ENCODE results near the gene TBCD. TPM values are rescaled to one million over a fixed set of nuclear protein-coding genes. Genes with fewer than 3 reads are reported as not detected.
A peak's percentile ranks its signal among the peaks of the same experiment; 100 is the strongest.
"Not testable (repeated sequence)": the region's sequence is repeated elsewhere in the genome, so short reads cannot be mapped to it uniquely, and the experiment has no call there.

The TBCD gene
- total RNA-seq, 1 experiment from 2014 or later: 94.6 TPM

DNA sequence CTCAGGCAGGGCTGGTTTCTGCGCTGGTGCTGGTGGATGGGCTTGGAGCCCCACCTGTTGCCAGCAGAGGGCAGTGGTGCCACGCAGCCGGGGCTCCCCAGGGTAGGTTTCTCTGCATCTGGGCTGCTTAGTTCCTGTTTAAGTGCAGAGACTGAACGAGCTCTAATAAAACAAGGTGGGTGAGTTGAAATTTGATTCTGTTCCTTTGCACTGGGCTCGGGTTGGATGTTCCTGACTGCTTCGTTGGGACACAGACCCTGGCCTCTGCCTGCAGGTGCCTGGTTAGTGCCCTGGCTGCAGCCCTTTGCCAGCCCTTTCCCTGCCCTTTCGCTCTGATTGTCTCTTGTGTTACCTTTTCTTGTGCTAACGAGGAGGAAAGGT, 30.0 kb downstream of the TBCD start:
- H3K4me3 Mint-ChIP-seq (ENCODE audit: unreplicated experiment): no peak overlapping the region
- CTCF ChIA-PET: interaction anchor here (0.6 to 2.3 kb wide), 11 partner anchors 55 to 310 kb away, joined by 3 to 30 read pairs (median 6); no protein-coding TSS in a partner anchor
- BruUV-seq (replicated peaks): no TSS peak

DNA sequence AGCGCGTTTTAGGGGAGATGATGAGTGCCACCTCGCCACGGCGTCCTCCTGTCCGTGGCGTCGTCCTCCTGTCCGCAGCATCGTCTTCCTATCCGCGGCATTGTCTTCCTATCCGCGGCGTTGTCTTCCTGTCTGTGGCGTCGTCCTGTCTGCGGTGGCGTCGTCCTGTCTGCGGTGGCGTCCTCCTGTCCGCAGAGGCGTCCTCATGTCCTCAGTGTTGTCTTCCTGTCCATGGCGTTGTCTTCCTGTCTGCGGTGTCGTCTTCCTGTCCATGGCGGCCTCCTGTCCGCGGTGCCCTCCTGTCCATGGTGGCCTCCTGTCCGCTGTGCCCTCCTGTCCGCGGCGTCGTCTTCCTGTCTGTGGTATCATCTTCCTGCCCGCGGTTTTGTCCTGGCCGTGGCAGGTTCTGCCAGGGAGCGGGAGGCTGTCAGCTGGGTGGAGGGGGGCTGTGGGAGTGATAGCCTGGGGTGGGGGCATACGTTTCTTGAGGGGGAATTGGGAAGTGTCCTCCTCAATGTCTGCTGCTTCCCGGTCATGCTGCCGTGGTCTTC, 30.9 kb downstream of the TBCD start:
- Histone ChIP-seq H3K27me3 (replicated peaks; ENCODE audit: control insufficient read depth, insufficient read depth, low read length) (no peaks in the 10 kb centered on the region), H3K4me1 (no peaks in the 10 kb centered on the region), H3K36me3 (ENCODE audit: control insufficient read depth, insufficient read depth, low read length) (peaks cover 3% of the 10 kb centered on the region), H3K9me3 (no peaks in the 10 kb centered on the region), H3K4me3 (ENCODE audit: low read depth, low read length) (no peak overlapping the region)
- Mint-ChIP-seq H3K27me3 (ENCODE audit: insufficient read depth, unreplicated experiment) (no peaks in the 10 kb centered on the region), H3K4me3 (ENCODE audit: unreplicated experiment) (no peak overlapping the region), H3K9me3 (ENCODE audit: unreplicated experiment) (no peaks in the 10 kb centered on the region), H3K4me1 (ENCODE audit: low read depth, unreplicated experiment) (no peaks in the 10 kb centered on the region), H3K36me3 (ENCODE audit: insufficient read depth, unreplicated experiment) (peaks cover 17% of the 10 kb centered on the region), H3K27ac (ENCODE audit: unreplicated experiment) (no peak overlapping the region)
- no TSS peak for BruUV-seq (replicated peaks)
- POLR2A ChIA-PET: no interaction called here
- CTCF ChIA-PET: no interaction called here
- intact Hi-C loops (cut with micrococcal nuclease; ENCODE audit: unreplicated experiment): loop anchor here (1.0 kb wide), 2 partner anchors 131 to 135 kb away; no protein-coding TSS in a partner anchor
- DNase-seq: no peak
- TF ChIP-seq, protein P1, sequence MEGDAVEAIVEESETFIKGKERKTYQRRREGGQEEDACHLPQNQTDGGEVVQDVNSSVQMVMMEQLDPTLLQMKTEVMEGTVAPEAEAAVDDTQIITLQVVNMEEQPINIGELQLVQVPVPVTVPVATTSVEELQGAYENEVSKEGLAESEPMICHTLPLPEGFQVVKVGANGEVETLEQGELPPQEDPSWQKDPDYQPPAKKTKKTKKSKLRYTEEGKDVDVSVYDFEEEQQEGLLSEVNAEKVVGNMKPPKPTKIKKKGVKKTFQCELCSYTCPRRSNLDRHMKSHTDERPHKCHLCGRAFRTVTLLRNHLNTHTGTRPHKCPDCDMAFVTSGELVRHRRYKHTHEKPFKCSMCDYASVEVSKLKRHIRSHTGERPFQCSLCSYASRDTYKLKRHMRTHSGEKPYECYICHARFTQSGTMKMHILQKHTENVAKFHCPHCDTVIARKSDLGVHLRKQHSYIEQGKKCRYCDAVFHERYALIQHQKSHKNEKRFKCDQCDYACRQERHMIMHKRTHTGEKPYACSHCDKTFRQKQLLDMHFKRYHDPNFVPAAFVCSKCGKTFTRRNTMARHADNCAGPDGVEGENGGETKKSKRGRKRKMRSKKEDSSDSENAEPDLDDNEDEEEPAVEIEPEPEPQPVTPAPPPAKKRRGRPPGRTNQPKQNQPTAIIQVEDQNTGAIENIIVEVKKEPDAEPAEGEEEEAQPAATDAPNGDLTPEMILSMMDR (IDR thresholded peaks at IDR 0.05; ENCODE audit: insufficient read depth in 1 of 2, low read depth in 1 of 2, low read length in 1 of 2, severe bottlenecking in 1 of 2, unreplicated experiment in 1 of 2): no peak

More for the DNA sequence above, 30.0 kb downstream of the TBCD start:
- Mint-ChIP-seq H3K27ac (ENCODE audit: unreplicated experiment) (no peak overlapping the region), H3K27me3 (ENCODE audit: insufficient read depth, unreplicated experiment) (no peaks in the 10 kb centered on the region), H3K4me1 (ENCODE audit: low read depth, unreplicated experiment) (no peaks in the 10 kb centered on the region), H3K36me3 (ENCODE audit: insufficient read depth, unreplicated experiment) (peaks cover 14% of the 10 kb centered on the region), H3K9me3 (ENCODE audit: unreplicated experiment) (no peaks in the 10 kb centered on the region)
- Histone ChIP-seq H3K9me3 (no peaks in the 10 kb centered on the region), H3K27me3 (replicated peaks; ENCODE audit: control insufficient read depth, insufficient read depth, low read length) (no peaks in the 10 kb centered on the region), H3K4me1 (no peaks in the 10 kb centered on the region), H3K4me3 (ENCODE audit: low read depth, low read length) (no peak overlapping the region), H3K36me3 (ENCODE audit: control insufficient read depth, insufficient read depth, low read length) (peaks cover 3% of the 10 kb centered on the region)
- TF ChIP-seq, protein P1 (IDR thresholded peaks at IDR 0.05; ENCODE audit: insufficient read depth in 1 of 2, low read depth in 1 of 2, low read length in 1 of 2, severe bottlenecking in 1 of 2, unreplicated experiment in 1 of 2): peak; percentile 93 to 98
- POLR2A ChIA-PET: no interaction called here
- DNase-seq: peak; percentile 66 to 88
- intact Hi-C loops (cut with micrococcal nuclease; ENCODE audit: unreplicated experiment): loop anchor here (1.0 kb wide), 2 partner anchors 131 to 135 kb away; no protein-coding TSS in a partner anchor

- CTCF ChIA-PET: no interaction called here
- peaks cover 19% of the 10 kb centered on the region for H3K36me3 Mint-ChIP-seq (ENCODE audit: insufficient read depth, unreplicated experiment)
- H3K27ac Mint-ChIP-seq (ENCODE audit: unreplicated experiment): no peak overlapping the region
- no peak for DNase-seq
- intact Hi-C loops (cut with micrococcal nuclease; ENCODE audit: unreplicated experiment): no loop called here
- TF ChIP-seq, protein P1 (IDR thresholded peaks at IDR 0.05; ENCODE audit: insufficient read depth in 1 of 2, low read depth in 1 of 2, low read length in 1 of 2, severe bottlenecking in 1 of 2, unreplicated experiment in 1 of 2): no peak
- no peaks in the 10 kb centered on the region for H3K9me3 Mint-ChIP-seq (ENCODE audit: unreplicated experiment)
- Histone ChIP-seq H3K9me3 (no peaks in the 10 kb centered on the region), H3K4me3 (ENCODE audit: low read depth, low read length) (no peak overlapping the region), H3K27me3 (replicated peaks; ENCODE audit: control insufficient read depth, insufficient read depth, low read length) (no peaks in the 10 kb centered on the region), H3K4me1 (no peaks in the 10 kb centered on the region), H3K36me3 (ENCODE audit: control insufficient read depth, insufficient read depth, low read length) (peaks cover 3% of the 10 kb centered on the region)
- no peaks in the 10 kb centered on the region for H3K4me1 Mint-ChIP-seq (ENCODE audit: low read depth, unreplicated experiment)
- no TSS peak for BruUV-seq (replicated peaks)
- H3K4me3 Mint-ChIP-seq (ENCODE audit: unreplicated experiment): no peak overlapping the region
- H3K27me3 Mint-ChIP-seq (ENCODE audit: insufficient read depth, unreplicated experiment): no peaks in the 10 kb centered on the region
- POLR2A ChIA-PET: no interaction called here
Observed at GRCh38 chr17:82783498-82783897, 31.6 kb downstream of the TBCD start.

DNA sequence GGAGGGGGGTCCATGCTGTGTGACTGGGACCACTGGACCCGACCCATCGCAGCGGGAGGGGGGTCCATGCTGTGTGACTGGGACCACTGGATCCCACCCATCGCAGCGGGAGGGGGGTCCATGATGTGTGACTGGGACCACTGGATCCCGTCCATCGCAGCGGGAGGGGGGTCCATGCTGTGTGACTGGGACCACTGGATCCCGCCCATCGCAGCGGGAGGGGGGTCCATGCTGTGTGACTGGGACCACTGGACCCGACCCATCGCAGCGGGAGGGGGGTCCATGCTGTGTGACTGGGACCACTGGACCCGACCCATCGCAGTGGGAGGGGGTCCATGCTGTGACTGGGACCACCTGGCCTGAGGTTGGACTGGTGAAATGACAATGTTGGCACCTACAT, 33.7 kb downstream of the TBCD start:
- BruUV-seq (replicated peaks); H3K4me3 ChIP-seq (ENCODE audit: low read depth, low read length); H3K36me3 ChIP-seq (ENCODE audit: control insufficient read depth, insufficient read depth, low read length); H3K9me3 Mint-ChIP-seq (ENCODE audit: unreplicated experiment); H3K4me3 Mint-ChIP-seq (ENCODE audit: unreplicated experiment); H3K4me1 ChIP-seq; H3K27ac Mint-ChIP-seq (ENCODE audit: unreplicated experiment); intact Hi-C loops (cut with micrococcal nuclease; ENCODE audit: unreplicated experiment); H3K27me3 ChIP-seq (replicated peaks; ENCODE audit: control insufficient read depth, insufficient read depth, low read length); H3K27me3 Mint-ChIP-seq (ENCODE audit: insufficient read depth, unreplicated experiment); DNase-seq; POLR2A ChIA-PET; H3K4me1 Mint-ChIP-seq (ENCODE audit: low read depth, unreplicated experiment); CTCF ChIA-PET; H3K9me3 ChIP-seq: not testable (repeated sequence)
- H3K36me3 Mint-ChIP-seq (ENCODE audit: insufficient read depth, unreplicated experiment): peaks cover 19% of the 10 kb centered on the region

All from Caco-2 (cell line).